Measurements from ENCODE around the gene NFATC2IP. TPM values are rescaled to one million over a fixed set of nuclear protein-coding genes. Genes with fewer than 3 reads are reported as not detected.
"Not testable (repeated sequence)": the region's sequence is repeated elsewhere in the genome, so short reads cannot be mapped to it uniquely, and the experiment has no call there.

NFATC2IP gene
- total RNA-seq, 1 donor from 2014 or later, result 20.8 TPM

DNA sequence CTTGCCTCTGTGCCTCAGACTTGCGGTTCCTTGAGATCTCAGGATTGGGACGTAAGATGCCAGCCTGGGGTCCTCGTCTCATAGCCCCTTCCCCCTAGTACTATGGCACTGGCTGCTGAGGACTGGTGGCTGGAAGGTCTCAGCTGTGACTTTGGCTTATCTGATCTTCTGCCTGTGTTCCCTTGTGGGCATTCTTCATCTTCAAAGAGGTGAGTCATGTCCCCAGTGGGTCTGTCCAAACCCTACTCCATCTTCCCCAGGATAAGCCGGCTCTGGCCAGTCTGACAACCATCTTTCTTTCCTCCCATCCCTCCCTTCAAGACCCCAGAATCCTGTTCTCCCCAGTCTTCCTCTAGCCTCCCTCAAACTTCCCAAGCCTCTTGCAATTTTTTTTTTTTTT lies 15.4 kb upstream of the NFATC2IP start:
- H3K36me3 ChIP-seq (ENCODE audit: control insufficient read depth, insufficient read depth, low read length), result no peaks in the 10 kb centered on the region
- no peak for DNase-seq (ENCODE audit: low read depth)
- no peaks in the 10 kb centered on the region for H3K27me3 ChIP-seq (ENCODE audit: control insufficient read depth, insufficient read depth, low read length)
- TF ChIP-seq, protein P1, sequence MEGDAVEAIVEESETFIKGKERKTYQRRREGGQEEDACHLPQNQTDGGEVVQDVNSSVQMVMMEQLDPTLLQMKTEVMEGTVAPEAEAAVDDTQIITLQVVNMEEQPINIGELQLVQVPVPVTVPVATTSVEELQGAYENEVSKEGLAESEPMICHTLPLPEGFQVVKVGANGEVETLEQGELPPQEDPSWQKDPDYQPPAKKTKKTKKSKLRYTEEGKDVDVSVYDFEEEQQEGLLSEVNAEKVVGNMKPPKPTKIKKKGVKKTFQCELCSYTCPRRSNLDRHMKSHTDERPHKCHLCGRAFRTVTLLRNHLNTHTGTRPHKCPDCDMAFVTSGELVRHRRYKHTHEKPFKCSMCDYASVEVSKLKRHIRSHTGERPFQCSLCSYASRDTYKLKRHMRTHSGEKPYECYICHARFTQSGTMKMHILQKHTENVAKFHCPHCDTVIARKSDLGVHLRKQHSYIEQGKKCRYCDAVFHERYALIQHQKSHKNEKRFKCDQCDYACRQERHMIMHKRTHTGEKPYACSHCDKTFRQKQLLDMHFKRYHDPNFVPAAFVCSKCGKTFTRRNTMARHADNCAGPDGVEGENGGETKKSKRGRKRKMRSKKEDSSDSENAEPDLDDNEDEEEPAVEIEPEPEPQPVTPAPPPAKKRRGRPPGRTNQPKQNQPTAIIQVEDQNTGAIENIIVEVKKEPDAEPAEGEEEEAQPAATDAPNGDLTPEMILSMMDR (IDR thresholded peaks at IDR 0.05; ENCODE audit: insufficient read depth, low read length, poor library complexity, severe bottlenecking), result no peak
- H3K4me3 ChIP-seq (ENCODE audit: low read depth, low read length), result no peak overlapping the region

DNA sequence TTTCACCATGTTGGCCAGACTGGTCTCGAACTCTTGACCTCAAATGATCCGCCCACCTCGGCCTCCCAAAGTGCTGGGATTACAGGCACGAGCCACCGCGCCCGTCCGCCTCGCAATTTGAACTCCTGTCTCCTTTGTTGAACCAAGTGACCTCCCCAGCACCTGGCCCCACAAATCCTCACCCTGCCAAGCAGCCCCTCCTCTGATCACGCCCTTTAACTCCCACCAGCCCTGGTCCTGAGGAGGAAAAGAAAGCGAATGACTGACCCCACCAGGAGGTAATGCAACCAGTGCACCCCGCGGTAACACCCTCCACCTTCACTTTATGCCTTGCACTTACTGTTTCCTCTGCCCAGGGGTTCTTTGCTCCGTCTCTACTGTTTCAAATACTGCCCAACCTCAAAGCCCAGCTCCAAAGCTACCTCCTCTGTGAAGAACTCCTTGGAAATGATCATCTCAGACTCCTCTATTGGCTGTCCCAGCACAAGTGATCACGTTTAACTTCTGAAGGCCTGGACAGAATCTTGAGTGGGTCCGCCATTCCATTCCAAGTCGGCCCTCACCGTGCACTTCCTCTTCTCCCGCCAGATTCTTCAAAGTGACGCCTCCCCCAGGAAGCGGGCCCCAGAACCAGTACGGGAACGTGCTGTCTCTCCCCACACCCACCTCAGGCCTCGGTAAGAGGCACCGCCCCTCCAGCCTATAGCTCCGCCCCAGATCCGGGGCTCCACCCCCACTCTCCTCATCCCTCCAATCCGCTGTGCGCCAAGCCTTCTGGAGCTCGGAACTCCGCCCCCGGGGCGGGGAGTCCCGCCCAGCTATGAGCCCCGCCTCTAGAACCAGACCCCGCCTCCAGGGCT lies 14.6 kb upstream of the NFATC2IP start:
- Histone ChIP-seq H3K36me3 (ENCODE audit: control insufficient read depth, insufficient read depth, low read length) (no peaks in the 10 kb centered on the region), H3K27me3 (ENCODE audit: control insufficient read depth, insufficient read depth, low read length) (no peaks in the 10 kb centered on the region), H3K4me3 (ENCODE audit: low read depth, low read length) (no peak overlapping the region)
- DNase-seq (ENCODE audit: low read depth), result no peak
- TF ChIP-seq, protein P1 (IDR thresholded peaks at IDR 0.05; ENCODE audit: insufficient read depth, low read length, poor library complexity, severe bottlenecking), result no peak

DNA sequence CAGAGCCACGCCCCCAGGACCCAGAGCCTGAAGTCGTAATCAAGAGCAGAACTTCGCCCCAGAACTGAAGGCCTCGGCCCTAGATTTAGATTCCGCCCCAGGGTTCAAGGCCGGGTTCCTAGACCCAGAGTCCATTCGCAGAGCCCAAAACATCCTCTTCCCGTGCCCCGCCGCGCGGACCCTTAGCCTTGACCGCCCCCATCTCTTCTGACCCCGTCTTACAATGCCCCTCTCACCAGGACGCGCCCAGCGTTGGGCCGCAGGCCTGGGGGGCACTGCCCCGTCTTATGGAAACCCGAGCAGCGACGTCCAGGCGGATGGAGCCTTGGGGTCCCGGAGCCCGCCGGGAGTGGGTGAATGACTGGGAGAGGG lies 14.0 kb upstream of the NFATC2IP start:
- no peak overlapping the region for H3K4me3 ChIP-seq (ENCODE audit: low read depth, low read length)
- TF ChIP-seq, protein P1 (IDR thresholded peaks at IDR 0.05; ENCODE audit: insufficient read depth, low read length, poor library complexity, severe bottlenecking), result no peak
- H3K27me3 ChIP-seq (ENCODE audit: control insufficient read depth, insufficient read depth, low read length), result no peaks in the 10 kb centered on the region
- no peaks in the 10 kb centered on the region for H3K36me3 ChIP-seq (ENCODE audit: control insufficient read depth, insufficient read depth, low read length)
- DNase-seq (ENCODE audit: low read depth), result no peak

DNA sequence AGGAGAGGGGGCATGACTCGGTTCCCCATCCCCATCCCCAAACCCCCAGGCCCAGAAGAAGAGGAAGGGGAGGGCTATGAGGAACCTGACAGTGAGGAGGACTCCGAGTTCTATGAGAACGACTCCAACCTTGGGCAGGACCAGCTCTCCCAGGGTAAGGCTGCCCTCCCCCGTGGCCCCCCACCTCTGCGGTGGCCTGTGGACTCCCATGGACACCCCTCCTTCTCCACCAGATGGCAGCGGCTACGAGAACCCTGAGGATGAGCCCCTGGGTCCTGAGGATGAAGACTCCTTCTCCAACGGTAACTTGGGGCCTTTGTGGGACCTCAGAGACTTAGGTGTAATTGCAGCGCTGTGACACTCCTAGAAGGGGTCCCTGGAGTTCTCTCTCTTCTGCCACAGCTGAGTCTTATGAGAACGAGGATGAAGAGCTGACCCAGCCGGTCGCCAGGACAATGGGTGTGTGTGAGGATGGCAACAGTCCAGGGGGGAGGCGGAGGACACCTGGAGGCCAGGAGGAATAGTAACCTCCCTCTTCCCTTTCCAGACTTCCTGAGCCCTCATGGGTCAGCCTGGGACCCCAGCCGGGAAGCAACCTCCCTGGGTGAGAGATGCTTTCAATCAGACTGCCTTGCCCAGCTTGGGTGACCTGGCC lies 13.4 kb upstream of the NFATC2IP start:
- DNase-seq (ENCODE audit: low read depth), result no peak
- Histone ChIP-seq H3K4me3 (ENCODE audit: low read depth, low read length) (no peak overlapping the region), H3K27me3 (ENCODE audit: control insufficient read depth, insufficient read depth, low read length) (no peaks in the 10 kb centered on the region), H3K36me3 (ENCODE audit: control insufficient read depth, insufficient read depth, low read length) (no peaks in the 10 kb centered on the region)
- TF ChIP-seq, protein P1 (IDR thresholded peaks at IDR 0.05; ENCODE audit: insufficient read depth, low read length, poor library complexity, severe bottlenecking), result no peak

DNA sequence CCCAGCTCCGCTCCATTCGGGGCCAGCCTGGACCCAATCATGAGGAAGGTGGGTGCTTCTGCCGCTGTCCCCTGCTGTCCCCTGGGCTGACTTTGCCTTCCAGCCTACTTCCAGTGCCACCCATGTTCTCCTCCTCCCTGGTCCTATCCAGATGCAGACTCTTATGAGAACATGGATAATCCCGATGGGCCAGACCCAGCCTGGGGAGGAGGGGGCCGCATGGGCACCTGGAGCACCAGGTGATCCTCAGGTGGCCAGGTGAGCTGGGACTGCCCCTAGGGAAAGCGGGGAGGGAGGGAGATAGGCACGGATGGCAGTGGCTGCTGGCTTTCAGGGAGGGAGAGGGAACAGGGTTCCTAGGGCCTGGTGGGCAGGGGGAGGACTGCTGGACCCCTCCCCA lies 12.0 kb upstream of the NFATC2IP start:
- Histone ChIP-seq H3K36me3 (ENCODE audit: control insufficient read depth, insufficient read depth, low read length) (no peaks in the 10 kb centered on the region), H3K27me3 (ENCODE audit: control insufficient read depth, insufficient read depth, low read length) (no peaks in the 10 kb centered on the region)
- TF ChIP-seq, protein P1 (IDR thresholded peaks at IDR 0.05; ENCODE audit: insufficient read depth, low read length, poor library complexity, severe bottlenecking), result no peak

DNA sequence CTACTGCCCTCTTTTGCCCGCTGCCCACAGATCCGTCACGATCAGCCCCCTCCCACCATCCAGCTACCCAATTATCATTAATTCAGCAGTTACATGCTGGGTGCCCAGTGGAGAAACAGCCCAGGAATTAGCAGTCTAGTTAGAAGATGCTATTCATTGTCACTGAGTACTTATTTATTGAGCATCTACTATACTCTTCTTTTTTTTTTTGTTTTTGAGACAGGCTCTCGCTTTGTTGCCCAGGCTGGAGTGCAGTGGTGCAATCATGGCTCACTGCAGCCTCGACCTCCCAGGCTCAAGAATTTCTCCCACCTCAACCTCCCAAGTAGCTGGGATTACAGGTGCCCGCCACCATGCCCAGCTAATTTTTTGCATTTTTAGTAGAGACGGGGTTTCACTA lies 10.9 kb upstream of the NFATC2IP start:
- H3K36me3 ChIP-seq (ENCODE audit: control insufficient read depth, insufficient read depth, low read length); H3K27me3 ChIP-seq (ENCODE audit: control insufficient read depth, insufficient read depth, low read length); DNase-seq (ENCODE audit: low read depth); H3K4me3 ChIP-seq (ENCODE audit: low read depth, low read length): not testable (repeated sequence)

More for the DNA sequence above, 12.0 kb upstream of the NFATC2IP start:
- no peak for DNase-seq (ENCODE audit: low read depth)
- H3K4me3 ChIP-seq (ENCODE audit: low read depth, low read length), result no peak overlapping the region
